NCI-H748 (cell line): Measurements from ENCODE around the gene TSSK2.

ENCODE experiments used
- DNase-seq: peaks from one replicate; lab custom pipeline; 2025; ENCODE audit not compliant: unreplicated experiment; lab: John Stamatoyannopoulos, UW

TSSK2 gene

DNA sequence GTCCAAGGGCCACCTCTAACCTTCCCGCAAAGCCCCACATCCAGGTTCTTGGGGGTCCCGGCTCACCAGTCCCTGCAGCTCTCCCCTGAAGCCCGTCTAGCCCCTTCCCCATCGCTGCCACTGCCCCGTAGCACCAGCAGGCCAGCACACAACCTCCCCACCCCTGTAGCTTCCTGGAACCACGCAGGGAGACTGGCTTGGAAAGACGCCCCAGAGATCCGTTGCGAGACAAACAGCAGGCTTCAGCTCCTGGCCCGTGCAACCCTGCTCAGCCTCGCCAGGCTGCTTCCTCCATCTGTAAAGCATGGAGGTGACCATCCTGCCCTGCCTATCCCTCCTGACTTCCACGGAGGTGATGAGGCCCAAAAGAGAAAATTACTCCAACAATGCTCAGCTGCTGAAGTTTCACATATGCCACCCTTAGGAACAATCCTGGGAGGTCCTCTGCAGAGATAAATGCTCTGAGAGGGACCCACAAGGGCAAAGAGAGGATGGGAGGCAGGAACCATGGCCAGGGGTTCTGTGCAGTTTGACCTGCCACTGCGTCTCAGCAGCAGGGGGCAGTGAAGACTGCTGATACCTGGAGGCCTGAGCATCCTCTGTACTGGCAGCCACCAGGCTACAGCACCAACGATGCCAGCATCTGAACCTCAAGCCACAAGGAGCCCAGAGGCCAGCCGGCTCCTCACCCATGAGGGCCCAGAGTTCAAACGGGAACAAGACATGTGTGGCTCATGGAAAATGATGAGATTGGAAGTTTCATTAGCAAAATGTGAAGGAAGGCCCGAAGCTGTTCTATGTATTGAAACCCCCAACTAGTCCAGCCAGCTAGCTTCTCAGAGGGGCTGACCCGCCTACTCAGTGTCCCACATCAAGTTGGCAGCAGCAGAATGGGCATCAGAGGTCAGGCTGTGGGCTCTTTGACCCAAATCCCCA lies 25.0 kb upstream of the TSSK2 start:
- DNase-seq = no peak

DNA sequence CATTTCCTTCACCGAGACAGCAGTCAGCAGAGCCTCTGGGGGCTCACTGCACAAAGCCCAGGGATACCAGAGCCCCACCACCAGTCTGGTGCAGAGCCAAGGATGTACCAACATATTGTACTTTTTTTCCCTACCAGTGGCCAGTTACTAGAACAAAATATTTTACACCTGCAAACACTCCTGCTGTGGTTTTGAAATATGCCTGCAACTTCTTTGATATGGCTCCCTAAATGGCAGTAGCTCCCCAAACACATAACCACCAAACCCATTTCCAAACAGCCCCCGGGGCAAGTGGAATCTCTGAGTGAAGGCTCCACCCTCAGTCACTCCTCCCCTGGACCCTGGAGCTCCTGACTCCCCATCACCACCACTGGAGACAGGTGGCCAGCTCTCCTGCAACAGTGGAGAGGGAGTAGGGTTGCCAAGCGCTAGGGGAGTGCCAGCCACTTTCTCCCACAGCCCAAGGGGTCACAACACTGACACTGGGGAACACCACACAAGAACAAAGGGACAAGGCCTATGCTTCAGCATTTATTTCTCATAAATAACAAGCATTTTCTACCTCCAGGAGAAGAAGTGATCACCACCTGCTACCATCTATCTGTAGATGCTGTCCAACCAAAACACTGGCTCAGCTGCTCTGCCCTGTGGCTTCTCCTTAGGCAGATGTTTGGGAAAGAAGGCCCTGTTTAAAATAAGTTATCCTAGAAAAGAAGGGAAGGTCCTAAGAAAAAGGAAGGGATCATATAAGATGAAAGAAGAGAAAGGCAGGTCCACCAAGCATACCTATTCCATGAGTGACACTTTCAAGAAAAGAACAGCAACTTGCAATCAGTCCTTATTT lies 24.0 kb upstream of the TSSK2 start:
- no peak for DNase-seq

GRCh38 chr22:19107730-19108074 lies 23.4 kb upstream of the TSSK2 start:
- no peak for DNase-seq

DNA sequence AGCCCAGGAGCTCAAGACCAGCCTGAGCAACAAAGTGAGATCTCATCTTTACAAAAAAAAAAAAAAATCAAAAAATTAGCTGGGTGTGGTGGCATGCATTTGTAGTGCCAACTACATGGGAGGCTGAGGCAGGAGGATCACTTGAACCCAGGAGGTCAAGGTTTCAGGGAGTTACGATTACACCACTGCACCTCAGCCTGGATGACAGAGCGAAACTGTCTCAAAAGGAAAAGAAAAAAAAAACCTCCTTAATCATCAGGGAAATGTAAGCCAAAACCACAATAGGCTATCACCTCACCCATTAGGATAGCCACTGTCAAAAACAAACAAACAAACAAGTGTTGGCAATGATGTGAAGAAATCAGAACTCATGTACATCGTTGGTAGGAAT lies 22.3 kb upstream of the TSSK2 start:
- DNase-seq = no peak

- no peak for DNase-seq
Measured at GRCh38 chr22:19109198-19110063, 21.7 kb upstream of the TSSK2 start.

GRCh38 chr22:19110064-19110458 lies 21.0 kb upstream of the TSSK2 start:
- DNase-seq = no peak

- no peak for DNase-seq
Measured at GRCh38 chr22:19110646-19111045, 20.5 kb upstream of the TSSK2 start.

GRCh38 chr22:19111140-19111539 lies 20.0 kb upstream of the TSSK2 start:
- DNase-seq = peak; percentile 12

- DNase-seq = no peak
Measured at GRCh38 chr22:19111584-19111983, 19.5 kb upstream of the TSSK2 start.

- DNase-seq = no peak
Measured at GRCh38 chr22:19113429-19113828, 17.7 kb upstream of the TSSK2 start.

DNA sequence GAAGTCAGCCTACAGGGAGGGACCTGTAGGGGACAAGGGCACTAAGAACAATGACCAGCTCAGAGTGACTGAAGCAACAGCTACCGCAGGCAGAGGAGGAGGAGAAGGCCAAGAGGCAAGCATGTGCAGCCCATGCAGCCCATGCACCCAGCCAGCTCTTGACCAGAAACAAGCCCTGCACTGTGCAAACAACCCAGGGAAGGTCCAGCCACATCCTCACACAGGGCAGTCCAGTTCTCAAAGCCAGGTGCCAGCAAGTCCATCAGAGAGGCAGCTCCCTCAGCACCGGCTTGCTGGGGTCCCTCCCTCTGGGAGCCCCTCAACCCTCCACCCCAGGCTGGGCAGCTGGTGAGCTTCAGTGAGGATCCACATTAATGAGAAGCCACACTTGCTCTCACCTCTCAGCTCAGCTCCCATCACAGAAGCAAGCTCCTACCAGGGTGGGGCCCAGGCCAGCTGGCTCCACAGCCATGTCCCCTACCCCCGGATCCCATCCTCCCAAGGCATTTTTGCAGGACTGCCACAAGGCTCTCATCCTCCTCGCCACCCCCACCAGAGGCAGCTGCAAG lies 16.0 kb upstream of the TSSK2 start:
- DNase-seq = no peak

DNA sequence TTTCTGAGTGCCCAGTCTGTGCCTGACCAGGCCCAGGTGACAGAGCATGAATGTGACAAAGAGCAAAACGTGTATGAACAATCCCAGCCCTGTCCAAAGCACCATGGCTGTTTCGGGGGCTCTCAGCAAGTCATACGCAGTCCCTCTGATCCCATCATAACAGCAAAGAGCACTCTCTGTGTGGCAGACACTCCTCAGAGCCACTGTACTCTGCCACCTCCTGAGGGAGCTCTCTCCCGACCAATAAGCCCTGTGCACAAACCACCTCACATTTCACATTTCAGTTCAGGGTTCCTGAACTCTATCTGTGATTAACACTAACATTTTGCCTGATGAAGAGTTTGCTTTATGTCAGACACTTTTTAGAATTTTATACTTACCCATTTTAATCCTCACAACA lies 15.5 kb upstream of the TSSK2 start:
- no peak for DNase-seq

- no peak for DNase-seq
Measured at GRCh38 chr22:19117111-19117512, 14.0 kb upstream of the TSSK2 start.

GRCh38 chr22:19118329-19118880 lies 12.7 kb upstream of the TSSK2 start:
- DNase-seq = no peak

DNA sequence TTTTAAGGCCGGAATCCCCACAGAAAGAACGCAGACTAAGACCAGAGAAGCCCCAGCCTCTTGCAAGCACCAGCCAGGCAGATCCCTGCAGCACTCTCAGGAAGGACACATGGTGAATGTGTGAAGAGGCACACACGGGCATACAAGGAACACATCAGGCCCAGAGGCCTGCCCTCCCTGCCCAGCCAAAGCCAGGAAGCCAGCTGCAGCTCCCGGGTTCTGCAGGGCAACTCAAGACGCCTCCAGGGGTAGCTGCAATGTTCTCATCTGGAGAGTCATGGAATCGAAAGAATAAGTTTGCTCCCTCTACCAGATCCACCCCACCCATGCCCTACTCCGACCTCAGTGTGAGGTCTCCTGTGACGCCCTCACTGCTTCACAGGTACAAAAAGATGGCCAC lies 11.2 kb upstream of the TSSK2 start:
- DNase-seq = no peak

GRCh38 chr22:19120829-19121630 lies 10.1 kb upstream of the TSSK2 start:
- DNase-seq = no peak

DNA sequence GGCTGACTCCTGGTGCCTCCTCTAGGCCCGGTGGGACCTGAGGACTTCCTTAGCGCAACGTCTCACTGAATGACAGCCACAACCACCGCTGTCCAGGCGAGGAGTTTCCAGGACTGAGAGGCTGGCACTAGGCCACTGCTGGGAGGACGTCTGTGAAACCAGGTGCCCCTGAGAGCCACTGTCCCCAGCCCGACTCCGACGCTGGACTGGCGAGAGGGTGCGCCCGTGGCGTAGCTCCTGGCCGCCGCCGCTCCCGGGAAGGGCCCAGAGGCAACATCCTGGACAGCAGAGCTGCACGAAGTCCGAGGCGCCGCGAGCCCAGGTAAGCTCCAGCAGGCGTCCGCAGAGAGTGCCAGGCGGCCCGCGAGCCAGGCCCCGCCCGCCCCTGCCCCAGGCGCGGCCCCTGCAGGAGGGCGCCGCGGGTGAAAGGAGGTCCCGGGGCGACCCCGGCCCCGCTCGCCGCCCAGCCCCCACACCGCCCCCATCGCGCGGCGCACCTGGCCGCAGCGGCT lies 9.4 kb upstream of the TSSK2 start:
- peak; percentile 68 for DNase-seq

DNA sequence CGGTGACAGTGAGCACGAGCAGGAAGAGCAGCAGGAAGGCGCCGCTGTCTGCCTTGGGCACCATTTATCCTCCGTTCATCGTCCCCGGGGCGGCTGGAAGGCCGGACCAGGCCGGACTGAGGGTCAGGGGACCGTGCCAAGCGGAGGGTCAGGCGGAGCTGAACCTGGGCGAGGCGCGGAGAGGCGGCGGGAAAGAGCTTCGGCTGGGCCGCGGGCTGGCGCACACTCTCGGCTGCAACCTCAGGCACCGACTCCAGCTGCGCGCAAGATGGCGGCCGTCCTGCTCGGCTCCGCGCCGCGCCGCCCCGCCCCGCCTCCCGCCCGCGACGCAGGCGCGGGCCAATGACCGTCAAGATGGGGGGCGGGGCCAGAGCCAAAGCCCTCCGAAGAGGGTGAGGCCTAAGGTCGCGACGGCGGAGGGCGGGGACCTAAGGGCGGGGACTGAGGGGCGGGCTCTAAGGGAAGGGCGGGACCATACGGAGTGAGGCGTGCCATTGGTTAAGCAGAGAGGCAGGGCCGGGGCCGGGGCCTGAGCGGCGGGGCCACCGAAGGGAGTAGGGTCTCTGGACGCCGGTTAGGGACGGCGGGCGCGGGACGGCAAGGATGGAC lies 8.9 kb upstream of the TSSK2 start, which contains the start of gene DGCR2:
Gene DGCR2 (minus strand): TSS at position 270 of the 609 bp plus-strand sequence. CDS start 206 bp downstream, at position 64.
- DNase-seq = peak; percentile 95
